Amniotic epithelial cell (primary cell): ENCODE data around the gene PERCC1.

ENCODE experiments used
- DNase-seq: peaks from one replicate; pipeline ENCODE4 v3.0.0-alpha.2; 2010; ENCODE audit warnings: low read depth

PERCC1 gene

DNA sequence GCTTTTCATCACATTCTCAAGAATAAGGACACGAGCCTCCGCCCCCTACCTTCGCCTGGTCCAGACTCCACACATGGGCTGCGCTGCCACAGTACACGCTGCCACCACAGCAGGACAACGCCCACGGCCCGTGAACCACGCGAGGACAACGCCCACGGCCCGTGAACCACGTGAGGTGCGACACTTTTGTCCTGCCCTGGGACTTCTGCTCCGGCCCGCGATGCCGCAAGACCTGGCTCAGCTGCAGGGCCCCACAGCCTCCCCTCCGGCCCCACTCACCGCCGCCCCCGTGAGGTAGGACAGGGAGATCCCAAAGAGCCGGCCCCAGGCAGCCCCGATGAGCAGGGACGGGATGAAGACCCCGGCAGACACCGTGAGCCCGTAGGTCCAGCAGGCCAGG, 19.3 kb downstream of the PERCC1 start:
- no peak for DNase-seq

- DNase-seq = no peak
Measured at GRCh38 chr16:1450841-1451240, 20.0 kb downstream of the PERCC1 start.

GRCh38 chr16:1451702-1452392, 21.0 kb downstream of the PERCC1 start:
- no peak for DNase-seq

DNA sequence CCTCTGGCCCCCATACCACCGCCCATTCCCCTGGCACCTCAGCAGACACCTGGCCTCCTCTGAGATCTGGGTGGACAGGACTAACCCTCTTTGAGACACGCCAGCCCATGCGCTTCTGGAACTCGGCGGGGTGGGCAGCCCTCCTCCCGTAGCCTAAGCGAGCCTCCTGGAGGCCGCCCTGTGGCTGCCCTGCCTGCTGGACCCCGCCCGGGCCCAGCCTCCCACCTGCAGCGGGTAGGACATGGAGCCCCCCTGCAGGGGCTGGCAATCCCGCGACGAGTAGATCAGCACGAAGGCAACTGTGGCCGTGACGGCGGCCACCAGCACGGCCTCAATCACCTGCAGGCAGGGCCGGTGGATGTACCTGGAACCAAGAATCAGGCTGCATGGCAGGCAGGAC, 21.7 kb downstream of the PERCC1 start:
- DNase-seq = no peak

GRCh38 chr16:1453316-1453715, 22.4 kb downstream of the PERCC1 start:
- no peak for DNase-seq

DNA sequence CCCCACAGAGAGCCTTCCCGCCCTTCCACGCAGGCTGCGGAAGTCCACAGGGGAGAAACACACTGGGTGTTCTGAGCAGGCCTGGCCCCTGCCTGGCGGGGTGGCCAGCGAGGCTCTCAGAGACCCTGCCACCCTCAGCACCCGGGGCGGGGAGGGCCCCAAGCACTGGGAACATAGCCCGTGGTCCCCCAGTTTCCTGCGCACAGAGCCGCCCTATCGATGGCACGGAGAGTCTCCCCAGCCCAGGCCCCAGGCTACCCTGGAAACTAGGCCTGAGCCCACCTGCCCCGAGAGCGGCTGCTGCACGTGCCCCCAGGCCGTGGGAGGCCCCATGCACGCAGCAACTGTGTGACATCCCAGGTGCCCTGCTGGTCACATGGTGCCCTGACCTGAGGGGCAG, 23.7 kb downstream of the PERCC1 start:
- DNase-seq = no peak

- DNase-seq = no peak
Measured at GRCh38 chr16:1455190-1456171, 24.6 kb downstream of the PERCC1 start.

DNA sequence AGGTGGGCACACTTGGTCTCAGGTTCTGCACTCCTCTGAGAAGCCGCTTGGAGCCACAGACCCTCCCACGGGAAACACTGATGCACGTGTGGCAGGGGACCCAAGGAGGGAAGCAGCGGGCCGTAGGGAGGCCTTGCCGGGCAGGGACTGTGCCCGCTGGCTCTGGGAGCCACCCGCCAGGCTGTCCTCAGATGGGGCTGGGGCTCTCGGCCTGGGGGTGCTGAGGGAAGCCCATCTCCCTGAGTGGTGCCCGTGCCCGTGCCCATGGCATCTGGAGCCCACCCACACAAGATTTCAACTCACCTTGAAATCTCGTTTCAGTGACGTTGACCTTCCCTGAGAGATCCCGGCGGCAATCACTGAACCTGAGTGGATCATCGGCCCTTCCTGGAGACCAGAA, 26.1 kb downstream of the PERCC1 start:
- no peak for DNase-seq

DNA sequence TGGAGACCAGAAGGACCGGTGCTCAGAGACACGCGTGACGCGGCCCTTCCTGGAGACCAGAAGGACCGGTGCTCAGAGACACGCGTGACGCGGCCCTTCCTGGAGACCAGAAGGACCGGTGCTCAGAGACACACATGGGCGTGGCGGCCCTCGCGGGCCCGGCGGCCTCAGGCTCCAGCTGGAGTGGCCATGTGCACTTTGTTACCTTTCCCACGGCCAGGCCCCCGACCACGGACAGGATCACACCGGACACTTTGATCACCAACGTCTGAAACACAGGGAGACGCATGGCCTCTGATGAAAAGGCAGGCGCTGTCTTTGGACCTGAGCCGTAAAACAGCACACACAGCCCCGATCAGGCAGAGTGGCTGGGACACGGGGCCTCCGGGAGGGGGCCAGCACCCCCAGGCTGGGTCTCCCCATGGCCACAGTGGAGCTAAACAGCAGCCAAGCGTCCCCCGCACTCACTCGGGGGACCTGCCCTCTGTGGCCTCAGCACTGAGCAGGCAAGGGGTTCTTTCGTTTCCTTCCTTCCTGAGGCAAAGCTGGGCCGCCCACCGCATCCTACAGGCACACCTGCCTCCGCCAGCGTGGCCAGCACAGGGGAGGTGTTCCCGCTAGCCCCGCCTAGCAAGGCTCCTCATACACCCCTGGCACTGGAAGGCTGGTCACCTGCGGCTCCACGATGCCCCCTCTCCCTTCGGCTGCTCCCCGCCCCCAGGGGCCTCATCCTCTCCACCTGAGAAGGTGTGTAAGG, 26.8 kb downstream of the PERCC1 start:
- no peak for DNase-seq

DNA sequence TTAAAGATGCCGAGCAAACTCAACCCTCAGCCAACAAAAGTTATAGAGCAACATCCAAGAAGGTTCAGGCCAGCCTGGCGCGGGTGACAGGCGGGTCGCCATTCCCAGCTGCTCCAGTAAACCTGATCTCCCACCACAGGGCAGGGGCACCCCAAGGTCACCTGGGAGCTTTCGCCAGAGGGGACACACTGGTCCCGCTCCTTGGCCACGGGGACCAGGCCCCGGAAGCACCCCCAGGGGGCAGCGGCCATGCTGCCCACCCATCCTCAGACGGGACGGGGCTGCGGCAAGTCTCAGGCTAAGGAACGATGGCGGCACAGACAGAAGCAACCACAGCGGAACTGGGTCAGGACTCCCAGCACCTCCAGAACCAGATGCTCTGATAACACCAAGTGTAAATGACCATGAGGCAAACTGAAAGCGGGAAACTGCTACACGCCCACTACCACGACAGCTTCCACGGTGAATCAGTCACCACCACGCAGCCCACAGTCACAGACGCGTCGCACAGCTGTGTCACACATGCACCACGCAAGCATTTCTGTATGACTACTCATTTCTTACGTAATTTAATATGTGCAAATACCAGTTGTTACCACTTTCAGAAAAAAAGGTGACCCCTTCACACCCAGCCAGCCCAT, 27.6 kb downstream of the PERCC1 start:
- DNase-seq = peak; percentile 52

DNA sequence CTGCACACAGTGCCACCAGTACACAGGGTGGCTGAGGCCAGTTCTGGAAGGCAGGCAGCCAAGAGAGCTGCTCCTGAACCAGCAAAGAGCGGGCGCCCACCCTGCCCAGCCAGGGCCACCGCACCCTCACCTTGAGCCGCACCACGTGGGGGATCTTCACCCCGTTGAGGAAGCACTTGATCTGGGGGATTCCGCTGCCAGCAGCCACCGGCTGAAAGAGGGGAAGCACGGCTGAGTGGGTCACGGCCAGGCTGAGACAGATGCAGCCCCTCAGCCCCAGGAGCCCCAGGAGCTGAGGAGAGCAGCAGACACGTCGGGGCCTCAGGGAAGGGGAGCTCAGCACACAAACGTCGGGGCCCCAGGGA, 28.1 kb downstream of the PERCC1 start:
- no peak for DNase-seq

GRCh38 chr16:1459967-1460366, 29.1 kb downstream of the PERCC1 start:
- no peak for DNase-seq

GRCh38 chr16:1460602-1461138, 29.8 kb downstream of the PERCC1 start:
- DNase-seq = peak; percentile 13

DNA sequence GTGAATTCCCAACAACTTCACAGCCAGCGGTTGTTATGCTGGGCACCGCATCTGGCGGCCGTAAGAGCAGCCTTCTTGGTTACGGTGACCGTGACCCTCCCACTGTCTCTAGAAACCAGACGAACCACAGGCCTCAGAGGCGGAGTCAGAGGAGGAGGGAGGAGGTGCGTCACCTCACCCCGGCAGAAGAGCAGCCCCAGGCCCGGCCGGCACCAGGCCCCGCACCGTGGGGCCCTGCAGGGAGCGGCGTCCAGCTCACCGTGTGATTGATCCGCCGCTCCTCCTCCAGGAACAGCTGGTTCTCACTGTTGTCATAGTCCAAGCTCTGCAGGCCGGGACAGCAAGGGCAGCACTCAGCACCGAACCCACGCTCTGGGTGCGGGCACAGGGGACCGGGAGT, 30.3 kb downstream of the PERCC1 start:
- DNase-seq = peak; percentile 89

- DNase-seq = no peak
Measured at GRCh38 chr16:1464196-1464893, 33.5 kb downstream of the PERCC1 start.

DNA sequence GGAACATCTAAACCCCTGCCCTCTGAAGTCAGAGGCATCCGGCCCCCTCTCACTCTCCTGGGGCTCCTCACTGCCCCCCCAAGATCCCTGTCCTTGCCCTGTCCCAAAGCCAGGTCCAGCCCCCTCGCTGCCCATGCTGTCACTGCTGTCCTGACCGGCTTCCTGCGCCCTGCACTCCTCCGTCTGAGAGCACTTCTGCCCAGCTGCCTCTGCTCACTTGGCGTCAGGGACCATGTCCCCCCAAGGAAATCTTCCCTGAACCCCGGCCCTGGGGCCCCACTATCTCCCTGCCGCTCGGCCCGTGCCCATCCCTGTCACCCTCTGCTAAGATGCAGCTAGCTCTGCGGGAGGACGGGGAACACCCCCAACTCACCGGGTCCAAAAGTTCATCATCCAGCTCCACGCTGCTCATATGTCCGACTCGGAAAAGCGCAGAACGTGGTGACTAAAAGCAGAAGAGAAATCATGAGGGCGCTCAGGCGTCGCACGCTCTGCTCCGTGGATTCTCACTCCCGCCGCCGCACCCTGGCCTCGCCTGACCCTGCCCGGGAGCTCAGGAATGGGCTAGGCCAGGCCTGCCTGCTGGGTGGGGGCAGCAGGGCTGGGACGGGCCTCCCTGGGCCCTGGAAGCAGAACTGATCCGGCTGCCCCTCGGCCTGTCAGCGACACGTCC, 34.2 kb downstream of the PERCC1 start:
- DNase-seq = no peak

- DNase-seq = no peak
Measured at GRCh38 chr16:1465567-1465915, 34.7 kb downstream of the PERCC1 start.

GRCh38 chr16:1466054-1466453, 35.2 kb downstream of the PERCC1 start:
- no peak for DNase-seq

- DNase-seq = peak; percentile 8
Measured at GRCh38 chr16:1466968-1467521, 36.2 kb downstream of the PERCC1 start.

- DNase-seq = no peak
Measured at GRCh38 chr16:1468426-1468810, 37.5 kb downstream of the PERCC1 start.
